Measurements from ENCODE around the gene NDP. TPM values are rescaled to one million over a fixed set of nuclear protein-coding genes. Genes with fewer than 3 reads are reported as not detected.
"Not testable (repeated sequence)": the region's sequence is repeated elsewhere in the genome, so short reads cannot be mapped to it uniquely, and the experiment has no call there.

Gene NDP
- total RNA-seq, 1 donor from 2014 or later: 0.29 TPM

GRCh38 chrX:43940816-43941474, 32.2 kb downstream of the NDP start:
- no peak for DNase-seq (ENCODE audit: low spot score in 2 of 2, unreplicated experiment in 2 of 2)
- no peak for TF ChIP-seq CTCF (IDR thresholded peaks at IDR 0.05; ENCODE audit: unreplicated experiment)
- no peak overlapping the region for H3K27ac Mint-ChIP-seq
- peaks cover 3% of the 10 kb centered on the region for H3K4me1 Mint-ChIP-seq
- H3K27me3 Mint-ChIP-seq (ENCODE audit: low read depth): no peaks in the 10 kb centered on the region
- no peaks in the 10 kb centered on the region for H3K36me3 Mint-ChIP-seq
- H3K4me3 Mint-ChIP-seq: no peak overlapping the region
- H3K9me3 Mint-ChIP-seq: peaks cover 22% of the 10 kb centered on the region

- no peak for DNase-seq (ENCODE audit: low spot score in 2 of 2, unreplicated experiment in 2 of 2)
- Mint-ChIP-seq H3K9me3 (peaks cover 21% of the 10 kb centered on the region), H3K27me3 (ENCODE audit: low read depth) (no peaks in the 10 kb centered on the region), H3K4me1 (peaks cover 3% of the 10 kb centered on the region), H3K27ac (no peak overlapping the region), H3K36me3 (no peaks in the 10 kb centered on the region), H3K4me3 (no peak overlapping the region)
- no peak for TF ChIP-seq CTCF (IDR thresholded peaks at IDR 0.05; ENCODE audit: unreplicated experiment)
Measured at GRCh38 chrX:43939187-43939926, 33.8 kb downstream of the NDP start.

- H3K27ac Mint-ChIP-seq; H3K4me1 Mint-ChIP-seq; H3K36me3 Mint-ChIP-seq; DNase-seq (ENCODE audit: low spot score in 2 of 2, unreplicated experiment in 2 of 2); H3K27me3 Mint-ChIP-seq (ENCODE audit: low read depth); H3K4me3 Mint-ChIP-seq: not testable (repeated sequence)
- peaks cover 66% of the 10 kb centered on the region for H3K9me3 Mint-ChIP-seq
Measured at GRCh38 chrX:43922032-43922431, 51.2 kb downstream of the NDP start.

GRCh38 chrX:43910772-43911171, 62.4 kb downstream of the NDP start:
- not testable (repeated sequence) for H3K4me3 Mint-ChIP-seq; H3K4me1 Mint-ChIP-seq; H3K36me3 Mint-ChIP-seq; H3K27ac Mint-ChIP-seq; H3K27me3 Mint-ChIP-seq (ENCODE audit: low read depth); DNase-seq (ENCODE audit: low spot score in 2 of 2, unreplicated experiment in 2 of 2)
- peaks cover 14% of the 10 kb centered on the region for H3K9me3 Mint-ChIP-seq

GRCh38 chrX:43910012-43910411, 63.2 kb downstream of the NDP start:
- Mint-ChIP-seq H3K27me3 (ENCODE audit: low read depth) (no peaks in the 10 kb centered on the region), H3K36me3 (no peaks in the 10 kb centered on the region), H3K4me3 (no peak overlapping the region), H3K27ac (no peak overlapping the region), H3K9me3 (peaks cover 12% of the 10 kb centered on the region), H3K4me1 (peaks cover 2% of the 10 kb centered on the region)
- DNase-seq (ENCODE audit: low spot score in 2 of 2, unreplicated experiment in 2 of 2): no peak
- no peak for TF ChIP-seq CTCF (IDR thresholded peaks at IDR 0.05; ENCODE audit: unreplicated experiment)

- Mint-ChIP-seq H3K27ac (no peak overlapping the region), H3K9me3 (peaks cover 14% of the 10 kb centered on the region), H3K4me3 (no peak overlapping the region), H3K27me3 (ENCODE audit: low read depth) (no peaks in the 10 kb centered on the region), H3K4me1 (peaks cover 2% of the 10 kb centered on the region), H3K36me3 (no peaks in the 10 kb centered on the region)
- no peak for DNase-seq (ENCODE audit: low spot score in 2 of 2, unreplicated experiment in 2 of 2)
- TF ChIP-seq CTCF (IDR thresholded peaks at IDR 0.05; ENCODE audit: unreplicated experiment): no peak
Measured at GRCh38 chrX:43909141-43909540, 64.0 kb downstream of the NDP start.

All from mesothelial cell of epicardium (in vitro differentiated cells).